22Rv1 (cell line): ENCODE data around the gene NAA80.

Experiments
- H3K27ac ChIP-seq: fragments of 450-650 bp; 2 replicates; pipeline ENCODE4 v1.5.1; 2017
- ZFX ChIP-seq: fragments of 450-650 bp; IDR thresholded peaks from 2 replicates; pipeline ENCODE4 v1.6.1; 2017; ENCODE audit warnings: antibody characterized with exemption, borderline replicate concordance
- TF ChIP-seq, protein P1 (sequence below): fragments of 450-650 bp; IDR thresholded peaks from 2 replicates; pipeline ENCODE4 v1.5.1; 2017; ENCODE audit warnings: mild to moderate bottlenecking

Gene NAA80

DNA sequence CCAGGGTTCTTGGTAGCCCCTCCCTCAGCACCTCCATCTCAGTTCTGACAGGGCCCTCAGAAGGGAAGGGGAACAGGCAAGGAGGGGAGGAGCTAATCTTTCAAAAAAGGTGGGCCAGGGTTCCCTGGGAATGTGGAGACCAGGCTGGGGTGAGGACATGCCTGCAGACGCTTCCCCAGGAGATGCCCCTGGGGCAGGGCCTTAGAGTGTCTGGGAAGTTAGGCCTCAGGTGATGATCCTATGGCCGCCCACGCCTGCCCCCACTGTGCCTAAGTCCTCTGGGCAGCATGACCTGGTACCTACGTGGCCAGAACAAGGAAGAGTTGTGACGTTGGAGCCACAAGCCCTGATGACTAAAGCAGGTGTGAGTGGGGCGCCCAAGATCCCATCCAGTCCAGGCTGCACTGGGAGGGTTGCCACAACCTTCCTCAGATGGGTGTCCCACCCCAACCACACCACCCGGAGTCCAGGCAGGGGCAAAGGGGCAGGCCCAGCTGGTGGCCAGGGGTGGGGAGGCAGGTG lies 34.2 kb downstream of the NAA80 start:
- peak overlapping the region; percentile 73; the same call in 1 of the 2 replicates for H3K27ac ChIP-seq
- TF ChIP-seq, protein P1, sequence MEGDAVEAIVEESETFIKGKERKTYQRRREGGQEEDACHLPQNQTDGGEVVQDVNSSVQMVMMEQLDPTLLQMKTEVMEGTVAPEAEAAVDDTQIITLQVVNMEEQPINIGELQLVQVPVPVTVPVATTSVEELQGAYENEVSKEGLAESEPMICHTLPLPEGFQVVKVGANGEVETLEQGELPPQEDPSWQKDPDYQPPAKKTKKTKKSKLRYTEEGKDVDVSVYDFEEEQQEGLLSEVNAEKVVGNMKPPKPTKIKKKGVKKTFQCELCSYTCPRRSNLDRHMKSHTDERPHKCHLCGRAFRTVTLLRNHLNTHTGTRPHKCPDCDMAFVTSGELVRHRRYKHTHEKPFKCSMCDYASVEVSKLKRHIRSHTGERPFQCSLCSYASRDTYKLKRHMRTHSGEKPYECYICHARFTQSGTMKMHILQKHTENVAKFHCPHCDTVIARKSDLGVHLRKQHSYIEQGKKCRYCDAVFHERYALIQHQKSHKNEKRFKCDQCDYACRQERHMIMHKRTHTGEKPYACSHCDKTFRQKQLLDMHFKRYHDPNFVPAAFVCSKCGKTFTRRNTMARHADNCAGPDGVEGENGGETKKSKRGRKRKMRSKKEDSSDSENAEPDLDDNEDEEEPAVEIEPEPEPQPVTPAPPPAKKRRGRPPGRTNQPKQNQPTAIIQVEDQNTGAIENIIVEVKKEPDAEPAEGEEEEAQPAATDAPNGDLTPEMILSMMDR, result no peak
- TF ChIP-seq ZFX, result no peak

DNA sequence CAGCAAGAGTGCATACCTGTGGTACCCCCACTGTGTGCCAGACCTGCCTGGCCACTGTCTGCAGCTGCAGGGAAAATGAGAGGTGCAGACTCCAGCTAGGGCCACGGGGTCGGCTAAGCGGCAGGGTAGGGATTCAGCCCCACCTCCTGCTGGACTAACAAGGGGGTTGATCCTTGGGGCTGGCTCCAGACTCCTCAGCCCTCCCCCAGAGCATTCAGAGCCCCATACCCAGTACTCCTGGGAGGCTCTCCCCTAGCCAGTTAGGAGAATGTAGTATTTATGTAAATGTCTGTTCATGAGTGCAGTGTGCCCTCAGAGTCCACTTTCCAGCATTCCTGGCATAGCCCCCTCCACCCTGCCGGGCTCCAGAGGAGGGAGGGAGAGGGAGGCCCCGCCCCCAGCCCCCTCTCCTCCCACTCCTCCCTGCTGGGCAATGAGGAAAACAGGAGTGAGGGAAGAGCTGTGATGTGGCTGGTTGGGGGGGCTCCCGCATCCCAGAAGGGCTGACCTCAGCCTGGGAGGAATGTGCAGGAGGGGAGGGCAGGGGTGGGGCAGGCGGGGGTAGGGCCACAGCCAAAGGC lies 34.7 kb downstream of the NAA80 start:
- TF ChIP-seq, protein P1, result no peak
- no peak for TF ChIP-seq ZFX
- H3K27ac ChIP-seq, result peak overlapping the region; percentile 25

DNA sequence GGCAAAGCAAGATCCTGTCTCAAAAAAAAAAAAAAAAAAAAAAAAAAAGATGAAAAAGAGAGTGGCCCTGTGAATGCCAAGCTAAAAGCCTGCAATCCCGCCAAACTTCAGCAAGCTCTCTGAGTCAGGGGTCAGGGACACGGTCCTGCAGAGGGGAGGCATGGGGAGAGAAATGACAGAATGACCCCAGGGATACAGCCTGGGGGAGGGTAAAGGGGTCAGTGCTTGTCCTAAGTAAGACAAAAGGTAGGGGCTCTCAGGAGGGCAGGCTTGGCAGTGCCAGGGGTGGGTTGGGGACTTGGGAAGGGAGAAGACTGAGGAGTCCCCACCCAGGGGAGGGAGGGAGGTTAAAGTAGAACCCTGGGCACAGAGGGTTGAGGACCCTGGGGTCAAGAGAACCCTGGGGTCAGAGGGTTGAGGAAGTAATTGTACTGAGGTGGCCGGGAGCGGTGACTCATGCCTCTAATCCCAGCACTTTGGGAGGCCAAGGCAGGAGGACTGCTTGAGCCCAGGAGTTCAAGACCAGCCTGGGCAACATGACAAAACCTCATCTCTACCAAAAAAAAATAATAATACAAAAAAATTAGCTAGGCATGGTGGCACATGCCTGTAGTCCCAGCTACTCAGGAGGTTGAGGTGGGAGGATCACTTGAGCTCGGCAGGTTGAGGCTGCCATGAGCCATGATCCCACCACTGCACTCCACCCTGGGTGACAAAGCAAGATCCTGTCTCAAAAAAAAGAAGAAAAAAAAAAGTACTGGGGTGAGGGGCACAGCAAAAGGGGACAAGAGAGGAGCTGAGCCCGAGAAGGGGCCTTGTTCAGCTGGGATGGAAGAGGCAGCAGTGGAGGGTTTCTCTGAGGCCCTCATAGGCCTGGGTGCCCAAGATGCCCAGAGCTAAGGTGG lies 35.5 kb downstream of the NAA80 start:
- H3K27ac ChIP-seq, result peak overlapping the region; percentile 27; the same call in 1 of the 2 replicates
- TF ChIP-seq ZFX, result no peak
- TF ChIP-seq, protein P1, result no peak

DNA sequence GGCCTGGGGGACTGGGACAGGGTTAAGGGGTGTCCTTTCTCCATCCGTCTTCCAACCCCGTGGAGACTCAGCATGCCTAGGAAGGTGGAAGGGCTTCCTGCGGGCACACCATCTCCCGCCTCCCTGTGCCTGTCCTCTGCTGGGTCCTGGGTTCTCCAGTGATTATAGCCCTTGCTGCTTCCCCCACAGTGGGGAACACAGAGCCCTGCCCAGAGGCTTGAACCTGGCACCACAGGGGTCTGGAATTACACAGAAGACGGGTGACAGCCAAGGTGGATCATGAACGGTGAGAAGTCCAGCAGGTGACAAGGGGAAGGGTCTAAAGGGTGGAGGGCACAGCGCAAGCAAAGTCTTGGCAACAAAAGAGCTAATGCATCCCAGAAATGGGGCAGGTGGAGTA lies 36.4 kb downstream of the NAA80 start:
- TF ChIP-seq, protein P1, result no peak
- TF ChIP-seq ZFX, result no peak
- peak overlapping the region; percentile 27 for H3K27ac ChIP-seq

DNA sequence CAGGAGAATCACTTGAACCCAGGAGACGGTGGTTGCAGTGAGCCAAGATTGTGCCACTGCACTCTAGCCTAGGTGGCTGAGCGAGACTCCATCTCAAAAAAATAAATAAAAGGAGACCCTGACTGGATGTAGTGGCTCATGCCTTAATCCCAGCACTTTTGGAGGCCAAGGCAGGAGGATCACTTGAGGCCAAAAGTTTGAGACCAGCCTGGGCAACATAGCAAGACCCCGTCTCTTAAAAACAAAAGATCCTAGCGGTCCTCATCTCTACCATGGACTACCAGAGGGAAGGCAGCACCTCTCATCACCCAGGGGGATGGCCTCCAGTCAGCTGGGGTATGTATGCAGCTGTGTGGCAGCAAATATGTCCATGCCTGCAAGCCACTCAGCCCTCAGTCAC lies 37.0 kb downstream of the NAA80 start:
- peak overlapping the region; percentile 27; the same call in 1 of the 2 replicates for H3K27ac ChIP-seq

DNA sequence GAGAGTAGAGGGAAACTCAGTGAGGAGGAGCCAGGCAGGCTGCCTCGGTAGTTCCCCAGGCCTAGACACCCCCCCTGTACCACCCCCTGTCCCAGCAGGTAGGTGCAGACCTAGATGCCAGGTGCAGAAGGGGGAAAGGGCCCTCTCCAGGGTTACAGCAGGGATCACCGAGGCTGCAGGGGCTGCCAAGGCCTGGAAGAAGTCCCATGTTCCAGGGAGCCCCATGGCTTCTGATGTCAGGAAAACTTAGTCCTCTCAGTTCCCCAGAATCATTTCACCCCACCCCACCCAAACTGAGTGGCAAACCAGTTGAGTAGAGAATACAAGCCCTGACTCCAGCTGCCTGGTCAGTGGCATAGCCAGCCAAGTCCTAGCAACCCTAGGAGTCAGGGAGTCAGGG lies 37.7 kb downstream of the NAA80 start:
- H3K27ac ChIP-seq, result peak overlapping the region; percentile 84

DNA sequence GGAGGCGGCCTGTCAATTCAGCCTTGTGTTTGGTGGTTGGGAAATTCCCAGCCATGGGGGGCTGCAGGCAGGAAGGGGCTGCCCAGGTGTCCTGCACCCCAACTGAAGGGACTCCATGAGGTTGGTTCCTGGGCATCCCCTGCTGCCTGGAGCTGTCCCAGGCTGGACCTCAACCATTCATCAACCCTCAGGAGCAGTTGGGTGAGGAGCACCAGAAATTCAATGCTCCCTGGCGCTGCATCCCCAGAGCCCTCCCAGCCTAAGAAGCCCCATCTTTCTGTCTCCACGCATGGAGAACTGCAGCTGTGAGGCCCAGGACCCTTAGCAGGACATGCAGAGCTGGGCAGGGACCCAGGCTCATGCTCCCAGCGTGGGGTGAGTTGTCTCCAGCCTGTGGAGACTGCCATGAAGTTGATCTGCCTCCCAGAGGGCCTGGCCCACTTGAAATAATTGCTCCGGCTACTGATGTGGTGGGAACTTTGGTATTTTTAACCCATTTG lies 38.2 kb downstream of the NAA80 start:
- peak overlapping the region; percentile 84 for H3K27ac ChIP-seq
- TF ChIP-seq ZFX, result no peak
- TF ChIP-seq, protein P1, result no peak

More for the DNA sequence above, 37.7 kb downstream of the NAA80 start:
- TF ChIP-seq ZFX, result no peak
- TF ChIP-seq, protein P1, result no peak
